Stimulated activated CD4-positive, alpha-beta T cell treated with anti-CD3 and anti-CD28 coated beads, TNF-alpha, amount 100 ng/mL, for 24 hours (primary cell): ENCODE data around the gene DLK1.

ENCODE experiments used
- DNase-seq, 3 experiments: peaks; one replicate each; pipeline ENCODE4 v3.0.0-alpha.2; 2020; ENCODE audit warnings: low read depth in 3 of 3

Gene DLK1

GRCh38 chr14:100776681-100777365 is 50.1 kb downstream of the DLK1 start:
- no peak for DNase-seq

- DNase-seq: no peak
Measured at GRCh38 chr14:100777366-100777817, 50.7 kb downstream of the DLK1 start.

- DNase-seq: no peak
Measured at GRCh38 chr14:100777818-100778525, 51.3 kb downstream of the DLK1 start.

- no peak for DNase-seq
Measured at GRCh38 chr14:100778526-100778882, 51.8 kb downstream of the DLK1 start.

GRCh38 chr14:100778951-100779690 is 52.4 kb downstream of the DLK1 start:
- DNase-seq: no peak

GRCh38 chr14:100779691-100780080 is 53.0 kb downstream of the DLK1 start:
- DNase-seq: no peak

GRCh38 chr14:100780246-100780645 is 53.6 kb downstream of the DLK1 start:
- no peak for DNase-seq

GRCh38 chr14:100780646-100781355 is 54.1 kb downstream of the DLK1 start:
- DNase-seq: no peak

- DNase-seq: no peak
Measured at GRCh38 chr14:100781952-100782351, 55.3 kb downstream of the DLK1 start.

GRCh38 chr14:100782516-100783320 is 56.0 kb downstream of the DLK1 start:
- no peak for DNase-seq

- DNase-seq: no peak
Measured at GRCh38 chr14:100783630-100784370, 57.1 kb downstream of the DLK1 start.

- DNase-seq: no peak
Measured at GRCh38 chr14:100784523-100785337, 58.0 kb downstream of the DLK1 start.

GRCh38 chr14:100785338-100785615 is 58.6 kb downstream of the DLK1 start:
- no peak for DNase-seq

- DNase-seq: no peak
Measured at GRCh38 chr14:100785626-100786025, 58.9 kb downstream of the DLK1 start.

GRCh38 chr14:100786131-100786530 is 59.4 kb downstream of the DLK1 start:
- DNase-seq: no peak

- no peak for DNase-seq
Measured at GRCh38 chr14:100786576-100787219, 60.0 kb downstream of the DLK1 start.

- DNase-seq: no peak
Measured at GRCh38 chr14:100787659-100788058, 61.0 kb downstream of the DLK1 start.
